HG02798 (cell line): Measurements from ENCODE around the gene CYB561.
A peak's percentile ranks its signal among the peaks of the same experiment; 100 is the strongest.

Experiments used
- ATAC-seq: cut with Tn5 transposase; IDR thresholded peaks from one replicate; pipeline ENCODE4 v1.9.1; 2021; ENCODE audit warnings: mild to moderate bottlenecking; ENCODE audit not compliant: unreplicated experiment, poor library complexity

The CYB561 gene

GRCh38 chr17:63452962-63453551, 7.0 kb upstream of the CYB561 start:
- no peak for ATAC-seq

- no peak for ATAC-seq
These were observed 6.2 kb upstream of the CYB561 start for GRCh38 chr17:63452046-63452961.

GRCh38 chr17:63451150-63451549, 5.0 kb upstream of the CYB561 start:
- no peak for ATAC-seq

- no peak for ATAC-seq
These were observed 4.4 kb upstream of the CYB561 start for GRCh38 chr17:63450551-63450950.

GRCh38 chr17:63448655-63449054, 2.5 kb upstream of the CYB561 start:
- ATAC-seq = no peak

- no peak for ATAC-seq
These were observed 1.4 kb upstream of the CYB561 start for GRCh38 chr17:63447471-63448009.

- peak; percentile 31 for ATAC-seq
These were observed 806 bp upstream of the CYB561 start for GRCh38 chr17:63446753-63447470.

- peak; percentile 29 for ATAC-seq
These were observed 544 bp downstream of the CYB561 start for GRCh38 chr17:63445571-63445953.

GRCh38 chr17:63445065-63445464, 1.0 kb downstream of the CYB561 start:
- no peak for ATAC-seq

GRCh38 chr17:63444457-63444856, 1.6 kb downstream of the CYB561 start:
- no peak for ATAC-seq

GRCh38 chr17:63443053-63443452, 3.1 kb downstream of the CYB561 start:
- ATAC-seq = no peak

GRCh38 chr17:63442549-63443035, 3.5 kb downstream of the CYB561 start:
- ATAC-seq = no peak

- no peak for ATAC-seq
These were observed 4.0 kb downstream of the CYB561 start for GRCh38 chr17:63442074-63442473.

- ATAC-seq = no peak
These were observed 4.5 kb downstream of the CYB561 start for GRCh38 chr17:63441654-63442053.

GRCh38 chr17:63440770-63441335, 5.3 kb downstream of the CYB561 start:
- ATAC-seq = no peak

GRCh38 chr17:63440127-63440769, 5.9 kb downstream of the CYB561 start:
- ATAC-seq = no peak

- ATAC-seq = no peak
These were observed 6.4 kb downstream of the CYB561 start for GRCh38 chr17:63439687-63440086.

- no peak for ATAC-seq
These were observed 7.7 kb downstream of the CYB561 start for GRCh38 chr17:63438092-63439051.
